Astrocyte (in vitro differentiated cells and primary cell): ENCODE results near the gene SOHLH1. TPM values are rescaled to one million over a fixed set of nuclear protein-coding genes. Genes with fewer than 3 reads are reported as not detected.

Experiments used
- DNase-seq: peaks from one replicate; pipeline ENCODE4 v3.0.0-alpha.2; 2010; ENCODE audit warnings: low read depth
- FAIRE-seq: peaks from 2 replicates; lab custom pipeline; 2011; peaks lifted over from hg19 to GRCh38; lab: Jason Lieb, UNC
- H2AFZ ChIP-seq: 2 replicates; pipeline ENCODE4 v1.6.0; 2012; ENCODE audit warnings: low read depth, low read length, inconsistent platforms
- H3K27ac ChIP-seq: 2 replicates; pipeline ENCODE4 v1.5.1; 2011; ENCODE audit warnings: low read depth, low read length, inconsistent platforms
- H3K27me3 ChIP-seq: 2 replicates; pipeline ENCODE4 v1.6.0; 2011; ENCODE audit warnings: low read length, inconsistent platforms; ENCODE audit not compliant: insufficient read depth
- H3K36me3 ChIP-seq: 2 replicates; pipeline ENCODE4 v1.5.1; 2011; ENCODE audit warnings: low read length, inconsistent platforms; ENCODE audit not compliant: insufficient read depth
- H3K4me1 ChIP-seq: 2 replicates; pipeline ENCODE4 v1.5.1; 2011; ENCODE audit warnings: low read length, inconsistent platforms; ENCODE audit not compliant: insufficient read depth
- H3K4me2 ChIP-seq: 2 replicates; pipeline ENCODE4 v1.6.0; 2012; ENCODE audit warnings: low read length, inconsistent platforms
- H3K4me3 ChIP-seq: 2 replicates; pipeline ENCODE4 v1.5.1; 2011; ENCODE audit warnings: low read depth, mild to moderate bottlenecking, low read length, inconsistent platforms; ENCODE audit not compliant: insufficient read depth
- H3K79me2 ChIP-seq: 2 replicates; pipeline ENCODE4 v1.6.0; 2012; ENCODE audit warnings: mild to moderate bottlenecking, low read length, inconsistent platforms; ENCODE audit not compliant: insufficient read depth
- H3K9ac ChIP-seq: 2 replicates; pipeline ENCODE4 v1.6.0; 2012; ENCODE audit warnings: mild to moderate bottlenecking, low read length, inconsistent platforms
- H3K9me3 ChIP-seq: 2 replicates; pipeline ENCODE4 v1.5.1; 2012; ENCODE audit warnings: low read depth, mild to moderate bottlenecking, low read length, inconsistent platforms; ENCODE audit not compliant: insufficient read depth
- H4K20me1 ChIP-seq: 2 replicates; pipeline ENCODE4 v1.6.0; 2012; ENCODE audit warnings: low read length, inconsistent platforms; ENCODE audit not compliant: insufficient read depth
- H3K27ac Mint-ChIP-seq: one replicate; pipeline ENCODE4 v1.8.0; 2021; ENCODE audit warnings: mild to moderate bottlenecking, mixed read lengths; ENCODE audit not compliant: unreplicated experiment
- H3K27me3 Mint-ChIP-seq: one replicate; pipeline ENCODE4 v1.8.0; 2021; ENCODE audit warnings: low read depth, mixed read lengths; ENCODE audit not compliant: unreplicated experiment
- H3K36me3 Mint-ChIP-seq: one replicate; pipeline ENCODE4 v1.8.0; 2021; ENCODE audit warnings: low read depth, mixed read lengths; ENCODE audit not compliant: unreplicated experiment
- H3K4me1 Mint-ChIP-seq: one replicate; pipeline ENCODE4 v1.8.0; 2021; ENCODE audit warnings: low read depth, mixed read lengths; ENCODE audit not compliant: unreplicated experiment
- H3K4me3 Mint-ChIP-seq: one replicate; pipeline ENCODE4 v1.8.0; 2021; ENCODE audit warnings: mild to moderate bottlenecking, moderate library complexity, mixed read lengths; ENCODE audit not compliant: unreplicated experiment
- H3K9me3 Mint-ChIP-seq: one replicate; pipeline ENCODE4 v1.8.0; 2021; ENCODE audit warnings: mild to moderate bottlenecking, mixed read lengths; ENCODE audit not compliant: unreplicated experiment
- EZH2 ChIP-seq: IDR thresholded peaks from 2 replicates; pipeline ENCODE4 v1.6.1; 2012; ENCODE audit warnings: mild to moderate bottlenecking, low read length, inconsistent platforms; ENCODE audit not compliant: insufficient read depth
- total RNA-seq: library from RNA; stranded (reverse); gene quantifications from 2 replicates; pipeline ENCODE4 v1.2.1, GENCODE V29; 2021
- TF ChIP-seq, protein P1 (sequence below): IDR thresholded peaks from 2 replicates; pipeline ENCODE4 v1.5.1; 2011; ENCODE audit warnings: low read depth, mild to moderate bottlenecking, inconsistent platforms, low read length, moderate library complexity; ENCODE audit not compliant: insufficient read depth

SOHLH1 gene
- total RNA-seq, 1 donor from 2014 or later, result not detected

GRCh38 chr9:135678236-135679017 is 20.9 kb downstream of the SOHLH1 start:
- no peaks in the 10 kb centered on the region for H3K36me3 Mint-ChIP-seq
- TF ChIP-seq, protein P1, sequence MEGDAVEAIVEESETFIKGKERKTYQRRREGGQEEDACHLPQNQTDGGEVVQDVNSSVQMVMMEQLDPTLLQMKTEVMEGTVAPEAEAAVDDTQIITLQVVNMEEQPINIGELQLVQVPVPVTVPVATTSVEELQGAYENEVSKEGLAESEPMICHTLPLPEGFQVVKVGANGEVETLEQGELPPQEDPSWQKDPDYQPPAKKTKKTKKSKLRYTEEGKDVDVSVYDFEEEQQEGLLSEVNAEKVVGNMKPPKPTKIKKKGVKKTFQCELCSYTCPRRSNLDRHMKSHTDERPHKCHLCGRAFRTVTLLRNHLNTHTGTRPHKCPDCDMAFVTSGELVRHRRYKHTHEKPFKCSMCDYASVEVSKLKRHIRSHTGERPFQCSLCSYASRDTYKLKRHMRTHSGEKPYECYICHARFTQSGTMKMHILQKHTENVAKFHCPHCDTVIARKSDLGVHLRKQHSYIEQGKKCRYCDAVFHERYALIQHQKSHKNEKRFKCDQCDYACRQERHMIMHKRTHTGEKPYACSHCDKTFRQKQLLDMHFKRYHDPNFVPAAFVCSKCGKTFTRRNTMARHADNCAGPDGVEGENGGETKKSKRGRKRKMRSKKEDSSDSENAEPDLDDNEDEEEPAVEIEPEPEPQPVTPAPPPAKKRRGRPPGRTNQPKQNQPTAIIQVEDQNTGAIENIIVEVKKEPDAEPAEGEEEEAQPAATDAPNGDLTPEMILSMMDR, result no peak
- no peak for TF ChIP-seq EZH2
- H3K4me1 ChIP-seq, result no peaks in the 10 kb centered on the region
- peaks cover 36% of the 10 kb centered on the region for H3K27me3 Mint-ChIP-seq
- no peak overlapping the region for H3K9ac ChIP-seq
- H3K27ac ChIP-seq, result no peak overlapping the region
- FAIRE-seq (no peak), DNase-seq (no peak)
- H3K4me2 ChIP-seq, result no peak overlapping the region
- H3K27ac Mint-ChIP-seq, result no peak overlapping the region
- no peak overlapping the region for H2AFZ ChIP-seq
- no peaks in the 10 kb centered on the region for H3K9me3 ChIP-seq
- no peak overlapping the region for H3K4me3 ChIP-seq
- H4K20me1 ChIP-seq, result no peaks in the 10 kb centered on the region
- H3K27me3 ChIP-seq, result no peaks in the 10 kb centered on the region
- H3K4me1 Mint-ChIP-seq, result peaks cover 3% of the 10 kb centered on the region
- no peaks in the 10 kb centered on the region for H3K36me3 ChIP-seq
- no peaks in the 10 kb centered on the region for H3K79me2 ChIP-seq
- no peaks in the 10 kb centered on the region for H3K9me3 Mint-ChIP-seq
- H3K4me3 Mint-ChIP-seq, result no peak overlapping the region

- H3K4me2 ChIP-seq, result no peak overlapping the region
- DNase-seq (no peak), FAIRE-seq (no peak)
- no peaks in the 10 kb centered on the region for H3K27me3 ChIP-seq
- no peaks in the 10 kb centered on the region for H3K79me2 ChIP-seq
- Mint-ChIP-seq H3K27me3 (peaks cover 36% of the 10 kb centered on the region), H3K9me3 (no peaks in the 10 kb centered on the region), H3K4me1 (peaks cover 3% of the 10 kb centered on the region), H3K36me3 (no peaks in the 10 kb centered on the region), H3K27ac (no peak overlapping the region), H3K4me3 (no peak overlapping the region)
- no peaks in the 10 kb centered on the region for H4K20me1 ChIP-seq
- no peak overlapping the region for H3K27ac ChIP-seq
- no peaks in the 10 kb centered on the region for H3K36me3 ChIP-seq
- H3K4me1 ChIP-seq, result no peaks in the 10 kb centered on the region
- H3K9ac ChIP-seq, result no peak overlapping the region
- no peak overlapping the region for H2AFZ ChIP-seq
- no peaks in the 10 kb centered on the region for H3K9me3 ChIP-seq
- no peak for TF ChIP-seq EZH2
- TF ChIP-seq, protein P1, result no peak
- H3K4me3 ChIP-seq, result no peak overlapping the region
These were observed 21.6 kb downstream of the SOHLH1 start for GRCh38 chr9:135677641-135678168.

DNA sequence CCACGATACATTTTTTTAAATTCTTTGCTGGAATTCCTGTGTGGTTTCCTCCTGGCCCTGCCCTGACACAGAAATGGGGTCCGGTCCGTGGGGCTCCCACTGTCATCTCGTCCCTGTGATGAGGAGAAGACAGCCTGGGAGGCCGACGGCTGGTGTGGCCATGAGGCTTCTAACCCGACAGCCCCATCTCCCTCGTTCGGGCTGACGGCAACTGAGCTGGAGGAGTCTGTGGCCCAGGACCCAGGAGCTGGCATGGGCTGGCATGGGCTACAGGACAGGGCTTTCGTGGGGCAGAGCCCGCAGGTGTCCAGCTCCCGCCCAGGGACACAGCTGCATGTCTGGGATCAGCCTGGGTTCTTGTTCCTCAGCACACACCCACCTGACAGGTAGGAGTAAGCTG is 22.4 kb downstream of the SOHLH1 start:
- Histone ChIP-seq H3K4me1 (no peaks in the 10 kb centered on the region), H3K27ac (no peak overlapping the region), H2AFZ (no peak overlapping the region), H3K27me3 (no peaks in the 10 kb centered on the region), H3K9ac (no peak overlapping the region), H3K4me3 (no peak overlapping the region), H4K20me1 (no peaks in the 10 kb centered on the region), H3K79me2 (no peaks in the 10 kb centered on the region), H3K36me3 (no peaks in the 10 kb centered on the region), H3K9me3 (no peaks in the 10 kb centered on the region), H3K4me2 (no peak overlapping the region)
- H3K4me1 Mint-ChIP-seq, result peaks cover 3% of the 10 kb centered on the region
- no peaks in the 10 kb centered on the region for H3K36me3 Mint-ChIP-seq
- no peaks in the 10 kb centered on the region for H3K9me3 Mint-ChIP-seq
- FAIRE-seq (no peak), DNase-seq (no peak)
- H3K27ac Mint-ChIP-seq, result no peak overlapping the region
- no peak for TF ChIP-seq EZH2
- TF ChIP-seq, protein P1, result no peak
- no peak overlapping the region for H3K4me3 Mint-ChIP-seq
- H3K27me3 Mint-ChIP-seq, result peaks cover 35% of the 10 kb centered on the region
